Keratinocyte (primary cell): ENCODE results near the gene FLNB. TPM values are rescaled to one million over a fixed set of nuclear protein-coding genes. Genes with fewer than 3 reads are reported as not detected.

ENCODE experiments used
- DNase-seq: peaks from one replicate; pipeline ENCODE4 v3.0.0-alpha.2; 2011; ENCODE audit warnings: low read depth, missing footprints, low spot score
- FAIRE-seq: peaks from 2 replicates; lab custom pipeline; 2011; peaks lifted over from hg19 to GRCh38; lab: Jason Lieb, UNC
- H2AFZ ChIP-seq: 2 replicates; pipeline ENCODE4 v1.6.0; 2012; ENCODE audit warnings: low read length, control low read depth, inconsistent platforms; ENCODE audit not compliant: control insufficient read depth
- H3K27ac ChIP-seq: 2 replicates; pipeline ENCODE4 v1.5.1; 2011; ENCODE audit warnings: low read length; ENCODE audit not compliant: control insufficient read depth, insufficient read depth
- H3K27me3 ChIP-seq: 3 replicates; pipeline ENCODE4 v1.6.0; 2011; ENCODE audit warnings: low read length; ENCODE audit not compliant: control insufficient read depth, insufficient read depth; ENCODE audit errors: extremely low read depth
- H3K36me3 ChIP-seq, 2 experiments: 2 replicates in 1 of 2; 3 replicates in 1 of 2; pipeline ENCODE4 v1.5.1; 2011; ENCODE audit warnings: low read length in 2 of 2, mild to moderate bottlenecking in 1 of 2; ENCODE audit not compliant: control insufficient read depth in 2 of 2, insufficient read depth in 2 of 2; ENCODE audit errors: extremely low read depth in 1 of 2
- H3K4me1 ChIP-seq: 3 replicates; pipeline ENCODE4 v1.5.1; 2011; ENCODE audit warnings: low read length; ENCODE audit not compliant: control insufficient read depth, insufficient read depth; ENCODE audit errors: extremely low read depth
- H3K4me2 ChIP-seq: 3 replicates; pipeline ENCODE4 v1.6.0; 2011; ENCODE audit warnings: low read depth, low read length; ENCODE audit not compliant: control insufficient read depth, insufficient read depth; ENCODE audit errors: extremely low read depth
- H3K4me3 ChIP-seq, 3 experiments: fragments of 200-600 bp in 1 of 3; sonication (generic) in 1 of 3; 2 replicates in 2 of 3; 3 replicates in 1 of 3; pipeline ENCODE4 v1.5.1; 2011 to 2016; ENCODE audit warnings: low read length in 3 of 3, mild to moderate bottlenecking in 3 of 3, control low read depth in 2 of 3, inconsistent platforms in 1 of 3, low read depth in 1 of 3, mixed read lengths in 1 of 3, mixed run types in 1 of 3, moderate library complexity in 1 of 3; ENCODE audit not compliant: control insufficient read depth in 2 of 3, insufficient read depth in 2 of 3; ENCODE audit errors: extremely low read depth in 1 of 3
- H3K79me2 ChIP-seq: 2 replicates; pipeline ENCODE4 v1.6.0; 2012; ENCODE audit warnings: low read length; ENCODE audit not compliant: control insufficient read depth, insufficient read depth
- H3K9ac ChIP-seq: 3 replicates; pipeline ENCODE4 v1.6.0; 2011; ENCODE audit warnings: low read length; ENCODE audit not compliant: control insufficient read depth, insufficient read depth; ENCODE audit errors: extremely low read depth
- H3K9me1 ChIP-seq: 3 replicates; pipeline ENCODE4 v1.6.0; 2011; ENCODE audit warnings: low read length; ENCODE audit not compliant: control insufficient read depth, insufficient read depth; ENCODE audit errors: extremely low read depth
- H3K9me3 ChIP-seq: 2 replicates; pipeline ENCODE4 v1.5.1; 2012; ENCODE audit warnings: low read depth, low read length; ENCODE audit not compliant: control insufficient read depth
- H4K20me1 ChIP-seq: 3 replicates; pipeline ENCODE4 v1.6.0; 2011; ENCODE audit warnings: low read length; ENCODE audit not compliant: control insufficient read depth, insufficient read depth; ENCODE audit errors: extremely low read depth
- CTCF ChIP-seq, 3 experiments: IDR thresholded peaks in 1 of 3; conservative IDR thresholded peaks in 1 of 3; optimal IDR thresholded peaks in 1 of 3; 2 replicates in 2 of 3; 3 replicates in 1 of 3; pipeline versions ENCODE3 to v1.5.1; 2011; ENCODE audit warnings: low read length in 3 of 3, mild to moderate bottlenecking in 3 of 3, moderate library complexity in 2 of 3, control low read depth in 1 of 3, inconsistent platforms in 1 of 3; ENCODE audit not compliant: insufficient read depth in 2 of 3; ENCODE audit errors: extremely low read depth in 1 of 3
- EZH2 ChIP-seq: IDR thresholded peaks from one replicate; pipeline ENCODE4 v1.6.1; 2012; ENCODE audit warnings: inconsistent platforms, mild to moderate bottlenecking, low read length, moderate library complexity
- dilution Hi-C: fragments of 300-500 bp; cut with MboI; formaldehyde crosslinking; loops from one replicate; pipeline ENCODE4 v1.7.0; 2020; ENCODE audit warnings: low sequenced_read_pairs; ENCODE audit not compliant: extremely low pct_ligation_motif_present
- polyA plus RNA-seq, 5 experiments: library from polyadenylated mRNA; depleted of rRNA in 3 of 5; stranded (reverse) in 3 of 5; stranded (forward) in 1 of 5; unstranded in 1 of 5; fragments of >200 nt; gene quantifications; 1 replicate in 1 of 5; 2 replicates in 3 of 5; 3 replicates in 1 of 5; pipeline versions ENCODE4 v1.2.1 to v1.2.3, GENCODE V29; 2011 to 2012; ENCODE audit warnings: missing spikeins in 2 of 5, low read depth in 1 of 5, low replicate concordance in 1 of 5

The FLNB gene
- polyA plus RNA-seq, 1 donor (not counting 4 experiments of a cell fraction or from before 2014, with no cell fraction given), result 289 TPM

DNA sequence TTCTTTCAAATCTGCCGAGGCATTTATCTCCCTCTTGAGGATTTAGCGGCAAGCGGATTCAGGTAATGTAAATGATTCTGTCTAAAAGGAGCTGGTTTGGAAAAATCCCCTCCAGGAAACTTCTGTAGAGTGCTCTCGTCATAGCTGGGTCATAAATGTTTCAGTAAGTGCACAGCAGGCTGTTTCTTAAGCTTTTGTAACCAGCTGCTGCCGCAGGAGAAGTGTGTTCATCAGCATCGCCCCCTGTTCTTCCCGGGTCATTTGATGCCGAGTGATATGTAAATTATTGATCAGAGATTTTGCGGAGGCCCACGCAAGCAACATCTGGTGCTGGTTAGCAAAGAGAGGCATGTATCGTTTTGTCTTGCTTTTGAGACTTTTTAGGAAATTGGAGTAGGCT is 149.5 kb downstream of the FLNB start:
- Histone ChIP-seq H3K27ac (no peak overlapping the region), H2AFZ (no peak overlapping the region), H3K27me3 (no peaks in the 10 kb centered on the region), H3K9me3 (no peaks in the 10 kb centered on the region), H3K4me2 (no peak overlapping the region), H3K36me3 (peaks cover 52 to 81% of the 10 kb centered on the region in 2 experiments), H3K9ac (no peak overlapping the region), H3K4me3 (no peak overlapping the region), H3K79me2 (peaks cover 5% of the 10 kb centered on the region), H3K9me1 (peaks cover 2% of the 10 kb centered on the region), H4K20me1 (peaks cover 3% of the 10 kb centered on the region), H3K4me1 (peaks cover 39% of the 10 kb centered on the region)
- TF ChIP-seq EZH2 (no peak), CTCF (optimal IDR thresholded peaks at IDR 0.05 in 1 of 3, IDR thresholded peaks at IDR 0.05 in 1 of 3, conservative IDR thresholded peaks at IDR 0.05 in 1 of 3; ENCODE audit: extremely low read depth in 1 of 3, insufficient read depth in 2 of 3, low read length in 3 of 3) (no peak)
- dilution Hi-C loops, result no loop called here
- DNase-seq, result no peak
- no peak for FAIRE-seq

- H3K9me3 ChIP-seq, result no peaks in the 10 kb centered on the region
- no peak overlapping the region for H3K9ac ChIP-seq
- H3K27ac ChIP-seq, result no peak overlapping the region
- TF ChIP-seq CTCF (optimal IDR thresholded peaks at IDR 0.05 in 1 of 3, IDR thresholded peaks at IDR 0.05 in 1 of 3, conservative IDR thresholded peaks at IDR 0.05 in 1 of 3; ENCODE audit: extremely low read depth in 1 of 3, insufficient read depth in 2 of 3, low read length in 3 of 3) (no peak), EZH2 (no peak)
- H3K4me3 ChIP-seq, result no peak overlapping the region
- DNase-seq (no peak), FAIRE-seq (no peak)
- no peak overlapping the region for H3K4me2 ChIP-seq
- no peak overlapping the region for H2AFZ ChIP-seq
- H3K9me1 ChIP-seq, result peaks cover 2% of the 10 kb centered on the region
- H4K20me1 ChIP-seq, result peaks cover 3% of the 10 kb centered on the region
- no peaks in the 10 kb centered on the region for H3K27me3 ChIP-seq
- dilution Hi-C loops, result no loop called here
- peaks cover 52 to 81% of the 10 kb centered on the region in 2 experiments for H3K36me3 ChIP-seq
- peaks cover 5% of the 10 kb centered on the region for H3K79me2 ChIP-seq
- peaks cover 39% of the 10 kb centered on the region for H3K4me1 ChIP-seq
Observed at GRCh38 chr3:58158442-58159153, 150.4 kb downstream of the FLNB start.
